Natural killer cell treated with Interleukin-12 subunit alpha and Interleukin-12 subunit beta and Interleukin-15 and Interleukin-18, amount 100 ng/mL, for 72 hours (primary cell): ENCODE measurements around the gene YWHAQ. TPM values are rescaled to one million over a fixed set of nuclear protein-coding genes. Genes with fewer than 3 reads are reported as not detected.
A peak's percentile ranks its signal among the peaks of the same experiment; 100 is the strongest.
"Not testable (repeated sequence)": the region's sequence is repeated elsewhere in the genome, so short reads cannot be mapped to it uniquely, and the experiment has no call there.

Experiments used
- ATAC-seq, 2 donors: fragments of 150-1000 bp; cut with Tn5 transposase in 1 of 2; sonication (Bioruptor Pico), chemical (Tn5 transposase) in 1 of 2; 2 replicates each; pipeline ENCODE4 v1.10.0; 2021
- DNase-seq: peaks from one replicate; pipeline ENCODE4 v3.0.0; 2022; ENCODE audit warnings: low spot score
- H3K27ac Mint-ChIP-seq, 2 donors: 1 replicate in 1 of 2; 2 replicates in 1 of 2; pipeline ENCODE4 v1.8.0; 2022; ENCODE audit warnings: mixed read lengths in 2 of 2, mild to moderate bottlenecking in 1 of 2, moderate library complexity in 1 of 2
- H3K27me3 Mint-ChIP-seq, 2 donors: 1 replicate in 1 of 2; 2 replicates in 1 of 2; pipeline ENCODE4 v1.8.0; 2022; ENCODE audit warnings: mixed read lengths in 2 of 2
- H3K36me3 Mint-ChIP-seq: one replicate; pipeline ENCODE4 v1.8.0; 2022; ENCODE audit warnings: mixed read lengths
- H3K4me1 Mint-ChIP-seq, 2 donors: 1 replicate in 1 of 2; 2 replicates in 1 of 2; pipeline ENCODE4 v1.8.0; 2022; ENCODE audit warnings: low read depth in 2 of 2, mixed read lengths in 2 of 2, mild to moderate bottlenecking in 1 of 2
- H3K4me3 Mint-ChIP-seq: one replicate; pipeline ENCODE4 v1.8.0; 2022; ENCODE audit warnings: mixed read lengths
- H3K9me3 Mint-ChIP-seq: 2 replicates; pipeline ENCODE4 v1.8.0; 2022; ENCODE audit warnings: mixed read lengths
- total RNA-seq, 2 donors: library from RNA; stranded (reverse); gene quantifications; one replicate each; pipeline ENCODE4 v1.2.3, GENCODE V29; 2022

The YWHAQ gene
- total RNA-seq, 2 donors from 2014 or later = 221 to 318 TPM

DNA sequence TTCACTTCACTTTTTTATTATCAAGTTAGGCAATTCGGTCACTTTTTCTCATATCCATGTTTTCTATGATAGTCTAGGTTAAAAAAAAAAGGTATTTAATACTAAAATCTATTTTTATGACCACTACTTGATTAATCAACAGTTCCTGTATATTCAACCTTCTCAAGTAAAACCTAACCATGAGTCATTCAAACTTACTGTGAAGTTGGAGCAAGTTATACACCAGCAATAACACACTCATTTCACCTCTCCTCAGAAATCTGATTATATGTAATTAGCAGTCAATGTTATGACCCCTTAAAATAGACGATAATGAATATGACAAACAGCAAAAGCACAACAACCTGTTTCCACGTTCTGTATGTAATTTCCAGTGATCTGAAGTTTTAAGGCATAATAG, 40.2 kb downstream of the YWHAQ start:
- H3K27me3 Mint-ChIP-seq = no peaks in the 10 kb centered on the region
- peak overlapping the region; percentile 26 for H3K4me3 Mint-ChIP-seq
- ATAC-seq = peak in 1 of 2 donors; percentile 54
- peak overlapping the region; percentile 62 to 69 for H3K27ac Mint-ChIP-seq
- no peak for DNase-seq
- no peaks in the 10 kb centered on the region for H3K9me3 Mint-ChIP-seq
- H3K36me3 Mint-ChIP-seq = peaks cover 15% of the 10 kb centered on the region
- peaks cover 39 to 49% of the 10 kb centered on the region in 2 donors for H3K4me1 Mint-ChIP-seq

DNA sequence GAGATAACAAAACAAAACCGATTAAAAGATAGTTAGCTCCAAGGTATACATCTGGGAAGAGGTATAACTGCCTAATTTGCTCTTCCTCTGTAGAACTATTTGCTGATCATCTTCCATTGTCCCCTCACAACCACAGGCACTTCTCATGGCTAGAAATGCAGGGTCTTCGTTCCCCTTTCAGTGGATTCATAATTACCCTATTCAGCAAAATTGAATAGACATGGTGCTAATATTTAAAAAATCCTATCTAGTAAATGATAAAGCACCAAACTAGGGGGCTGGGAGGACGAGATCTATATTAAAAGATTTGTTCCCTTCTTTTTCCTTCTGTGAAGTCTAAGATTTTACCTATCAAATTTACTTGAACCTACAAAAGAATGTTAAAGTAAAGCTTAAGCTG, 44.3 kb downstream of the YWHAQ start:
- no peak for ATAC-seq
- no peak overlapping the region for H3K4me3 Mint-ChIP-seq
- peaks cover 18% of the 10 kb centered on the region for H3K36me3 Mint-ChIP-seq
- no peak for DNase-seq
- peak overlapping the region; percentile 2 to 52 for H3K27ac Mint-ChIP-seq
- H3K4me1 Mint-ChIP-seq = peaks cover 24 to 29% of the 10 kb centered on the region in 2 donors
- H3K9me3 Mint-ChIP-seq = no peaks in the 10 kb centered on the region
- no peaks in the 10 kb centered on the region for H3K27me3 Mint-ChIP-seq

- Mint-ChIP-seq H3K4me1 (peaks cover 17 to 19% of the 10 kb centered on the region in 2 donors), H3K9me3 (no peaks in the 10 kb centered on the region), H3K4me3 (no peak overlapping the region), H3K36me3 (peaks cover 12% of the 10 kb centered on the region), H3K27ac (peak overlapping the region; percentile 52), H3K27me3 (no peaks in the 10 kb centered on the region)
- ATAC-seq (no peak), DNase-seq (no peak)
These were observed 45.3 kb downstream of the YWHAQ start for GRCh38 chr2:9585486-9585885.

DNA sequence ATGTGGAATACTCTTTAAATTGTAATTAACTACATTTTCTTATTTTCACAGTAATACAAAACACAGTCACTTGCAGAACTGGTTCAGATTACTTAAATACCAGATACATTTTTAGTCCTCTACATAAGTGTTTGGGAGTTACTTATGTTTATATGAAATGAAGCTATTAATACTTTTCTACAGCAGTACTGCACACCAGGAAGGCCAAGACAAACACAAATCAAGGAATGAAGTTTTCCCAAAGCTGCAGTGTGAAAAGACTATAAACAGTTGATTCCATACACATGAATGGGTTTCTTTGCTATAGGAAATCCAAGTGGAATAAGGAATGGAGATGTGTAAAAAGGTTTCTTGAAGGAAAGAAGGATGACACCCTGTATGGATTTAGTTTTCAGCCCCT, 45.9 kb downstream of the YWHAQ start:
- Mint-ChIP-seq H3K36me3 (peaks cover 12% of the 10 kb centered on the region), H3K27ac (peak overlapping the region; percentile 52)

DNA sequence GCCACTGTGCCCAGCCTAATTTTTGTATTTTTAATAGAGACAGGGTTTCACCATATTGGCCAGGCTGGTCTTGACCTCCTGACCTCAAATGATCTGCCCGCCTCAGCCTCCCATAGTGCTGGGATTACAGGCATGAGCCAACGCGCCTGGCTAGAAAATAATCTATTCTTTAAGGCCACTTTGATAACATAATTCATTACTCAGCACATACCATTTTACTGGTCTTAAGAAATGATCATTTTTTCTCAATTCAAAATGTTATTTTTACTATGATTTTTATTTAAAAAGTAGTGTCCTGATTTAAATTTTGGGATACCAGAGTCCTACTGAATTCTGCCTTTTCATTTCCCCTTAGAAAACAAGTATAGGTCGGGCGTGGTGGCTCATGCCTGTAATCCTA, 48.2 kb downstream of the YWHAQ start:
- no peak for DNase-seq
- Mint-ChIP-seq H3K4me3 (no peak overlapping the region), H3K27ac (no peak overlapping the region), H3K27me3 (no peaks in the 10 kb centered on the region), H3K36me3 (peaks cover 12% of the 10 kb centered on the region), H3K4me1 (peaks cover 11 to 15% of the 10 kb centered on the region in 2 donors), H3K9me3 (no peaks in the 10 kb centered on the region)
- ATAC-seq = no peak

More for the DNA sequence above, 45.9 kb downstream of the YWHAQ start:
- not testable (repeated sequence) for H3K27me3 Mint-ChIP-seq, H3K4me3 Mint-ChIP-seq, DNase-seq, ATAC-seq, H3K9me3 Mint-ChIP-seq
- peaks cover 13 to 17% of the 10 kb centered on the region in 2 donors for H3K4me1 Mint-ChIP-seq

- H3K4me3 Mint-ChIP-seq = no peak overlapping the region
- no peak overlapping the region for H3K27ac Mint-ChIP-seq
- H3K9me3 Mint-ChIP-seq = no peaks in the 10 kb centered on the region
- peaks cover 4 to 6% of the 10 kb centered on the region in 2 donors for H3K4me1 Mint-ChIP-seq
- no peaks in the 10 kb centered on the region for H3K27me3 Mint-ChIP-seq
- no peak for DNase-seq
- ATAC-seq = no peak
- no peaks in the 10 kb centered on the region for H3K36me3 Mint-ChIP-seq
These were observed 52.1 kb downstream of the YWHAQ start for GRCh38 chr2:9578467-9579235.

DNA sequence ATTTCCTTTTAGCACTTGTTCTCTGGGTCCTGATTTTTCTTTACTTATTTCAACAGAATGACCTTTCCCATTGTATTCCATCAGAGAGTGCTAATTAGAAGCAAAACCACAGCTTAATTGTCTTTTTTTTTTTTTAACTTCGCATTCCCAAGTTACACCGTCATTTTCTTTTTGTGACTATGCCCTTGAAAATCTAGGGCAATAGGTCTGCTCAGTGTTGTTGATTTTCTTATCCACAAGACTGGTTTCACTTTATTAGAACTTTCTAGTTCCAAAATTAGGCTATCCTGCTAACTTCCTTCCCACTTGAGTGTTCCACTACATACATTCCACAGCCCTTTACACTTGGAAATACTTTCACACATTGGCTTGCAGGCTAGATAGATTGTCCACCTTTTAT, 56.5 kb downstream of the YWHAQ start:
- Mint-ChIP-seq H3K27ac (peak overlapping the region in 1 of 2 donors; percentile 36), H3K4me3 (no peak overlapping the region), H3K36me3 (no peaks in the 10 kb centered on the region)

DNA sequence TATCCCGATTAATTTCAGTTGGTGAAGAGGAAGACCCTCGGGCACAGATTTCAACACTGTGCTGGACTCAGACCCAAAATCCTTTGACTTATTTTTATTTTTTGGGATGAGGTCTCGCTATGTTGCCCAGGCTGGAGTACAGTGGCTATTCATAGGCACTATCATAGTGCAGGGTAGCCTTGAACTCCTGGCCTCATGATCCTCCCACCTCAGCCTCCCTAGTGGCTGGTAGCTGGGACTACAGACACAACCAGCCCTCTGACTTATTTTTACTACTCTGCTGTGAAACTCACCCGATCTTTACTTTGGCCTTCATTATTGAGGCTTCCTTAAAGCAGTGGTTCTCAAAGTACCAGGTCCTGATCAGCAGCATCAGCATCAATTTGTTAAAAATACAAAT, 57.0 kb downstream of the YWHAQ start:
- Mint-ChIP-seq H3K4me1 (peaks cover 4 to 8% of the 10 kb centered on the region in 2 donors), H3K36me3 (no peaks in the 10 kb centered on the region)

More for the DNA sequence above, 56.5 kb downstream of the YWHAQ start:
- Mint-ChIP-seq H3K9me3 (no peaks in the 10 kb centered on the region), H3K27me3 (no peaks in the 10 kb centered on the region), H3K4me1 (peaks cover 4 to 8% of the 10 kb centered on the region in 2 donors)
- no peak for ATAC-seq
- DNase-seq = no peak

GRCh38 chr2:9573013-9573720, 57.6 kb downstream of the YWHAQ start:
- Mint-ChIP-seq H3K36me3 (no peaks in the 10 kb centered on the region), H3K4me1 (peaks cover 4 to 8% of the 10 kb centered on the region in 2 donors), H3K27ac (no peak overlapping the region), H3K4me3 (no peak overlapping the region), H3K27me3 (no peaks in the 10 kb centered on the region), H3K9me3 (no peaks in the 10 kb centered on the region)
- DNase-seq (no peak), ATAC-seq (no peak)

More for the DNA sequence above, 57.0 kb downstream of the YWHAQ start:
- H3K27me3 Mint-ChIP-seq = no peaks in the 10 kb centered on the region
- no peak for DNase-seq
- no peak overlapping the region for H3K4me3 Mint-ChIP-seq
- no peak overlapping the region for H3K27ac Mint-ChIP-seq
- no peak for ATAC-seq
- H3K9me3 Mint-ChIP-seq = no peaks in the 10 kb centered on the region

GRCh38 chr2:9570182-9571060, 60.4 kb downstream of the YWHAQ start:
- ATAC-seq (no peak), DNase-seq (no peak)
- no peak overlapping the region for H3K4me3 Mint-ChIP-seq
- no peaks in the 10 kb centered on the region for H3K36me3 Mint-ChIP-seq
- peaks cover 4 to 8% of the 10 kb centered on the region in 2 donors for H3K4me1 Mint-ChIP-seq
- H3K27ac Mint-ChIP-seq = no peak overlapping the region
- no peaks in the 10 kb centered on the region for H3K27me3 Mint-ChIP-seq
- no peaks in the 10 kb centered on the region for H3K9me3 Mint-ChIP-seq

DNA sequence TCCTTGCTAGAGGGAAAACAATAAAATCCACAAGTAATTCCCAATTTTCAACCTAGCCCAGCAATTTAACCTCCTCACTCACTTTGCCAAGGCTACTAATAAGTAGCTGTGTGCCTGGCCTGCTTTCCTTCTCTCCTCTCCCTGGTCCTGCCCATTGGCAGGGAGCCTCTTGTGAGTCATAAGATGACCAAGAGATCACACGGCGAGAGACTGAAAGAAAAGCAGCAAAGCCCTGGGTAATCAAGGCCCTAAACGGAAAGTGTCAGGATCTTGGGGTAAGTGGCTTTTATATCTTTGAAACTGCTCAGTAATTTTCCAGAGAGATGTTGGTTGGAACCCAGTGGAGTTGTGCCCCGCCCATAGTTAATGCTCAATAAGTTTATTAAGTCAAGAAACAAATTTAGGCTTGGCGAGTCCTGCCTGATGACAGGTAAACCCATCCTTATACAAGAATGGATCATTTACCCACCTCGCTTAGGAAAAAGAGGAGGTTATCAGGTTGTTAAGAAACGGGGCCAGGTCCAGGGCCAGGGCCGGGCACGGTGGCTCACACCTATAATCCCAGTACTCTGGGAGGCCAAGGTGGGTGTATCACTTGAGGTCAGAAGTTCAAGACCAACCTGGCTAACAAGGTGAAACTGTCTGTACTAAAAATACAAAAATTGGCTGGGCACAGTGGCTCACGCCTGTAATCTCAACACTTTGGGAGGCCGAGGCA, 65.2 kb downstream of the YWHAQ start:
- no peaks in the 10 kb centered on the region for H3K9me3 Mint-ChIP-seq
- no peak overlapping the region for H3K4me3 Mint-ChIP-seq
- no peaks in the 10 kb centered on the region for H3K36me3 Mint-ChIP-seq
- DNase-seq (no peak), ATAC-seq (no peak)
- no peaks in the 10 kb centered on the region for H3K4me1 Mint-ChIP-seq
- no peaks in the 10 kb centered on the region for H3K27me3 Mint-ChIP-seq
- no peak overlapping the region for H3K27ac Mint-ChIP-seq

GRCh38 chr2:9560628-9561027, 70.2 kb downstream of the YWHAQ start:
- Mint-ChIP-seq H3K4me1 (peaks cover 13 to 15% of the 10 kb centered on the region in 2 donors), H3K9me3 (no peaks in the 10 kb centered on the region), H3K4me3 (no peak overlapping the region), H3K36me3 (no peaks in the 10 kb centered on the region), H3K27me3 (no peaks in the 10 kb centered on the region), H3K27ac (peak overlapping the region in 1 of 2 donors; percentile 21)
- DNase-seq = no peak
- ATAC-seq = no peak

GRCh38 chr2:9558948-9559381, 71.8 kb downstream of the YWHAQ start:
- no peaks in the 10 kb centered on the region for H3K9me3 Mint-ChIP-seq
- DNase-seq = no peak
- ATAC-seq = no peak
- H3K27ac Mint-ChIP-seq = peak overlapping the region in 1 of 2 donors; percentile 34
- peaks cover 24 to 30% of the 10 kb centered on the region in 2 donors for H3K4me1 Mint-ChIP-seq
- no peaks in the 10 kb centered on the region for H3K27me3 Mint-ChIP-seq
- peaks cover 8% of the 10 kb centered on the region for H3K36me3 Mint-ChIP-seq
- H3K4me3 Mint-ChIP-seq = no peak overlapping the region
